H1 (cell line): ENCODE measurements around the gene ING5. TPM values are rescaled to one million over a fixed set of nuclear protein-coding genes. Genes with fewer than 3 reads are reported as not detected.

Source experiments
- CTCF ChIA-PET: fragments of 300-600 bp; sonication (Branson Sonifier 250); formaldehyde crosslinking; loops from one replicate; lab custom pipeline; 2021; ENCODE audit not compliant: partially characterized antibody; lab: Charles Lee
- POLR2A ChIA-PET: fragments of 300-600 bp; sonication (Branson Sonifier 250); formaldehyde crosslinking; loops from one replicate; lab custom pipeline; 2021; ENCODE audit warnings: inconsistent platforms; ENCODE audit not compliant: partially characterized antibody; lab: Charles Lee
- DNase-seq, 2 experiments: peaks; one replicate each; pipeline versions ENCODE4 v3.0.0 to v3.0.0-alpha.2; 2010 to 2022; ENCODE audit warnings: low spot score in 2 of 2, low read depth in 1 of 2, mixed read lengths in 1 of 2
- FAIRE-seq: peaks from 2 replicates; lab custom pipeline; 2011; peaks lifted over from hg19 to GRCh38; lab: Jason Lieb, UNC
- H2AFZ ChIP-seq: 2 replicates; pipeline ENCODE4 v1.8.1; 2012; ENCODE audit warnings: low read length, inconsistent platforms
- H2AK5ac ChIP-seq: 2 replicates; pipeline ENCODE4 v1.6.1; 2013; ENCODE audit warnings: low read depth, low read length
- H2BK120ac ChIP-seq: replicated peaks from 2 replicates; pipeline ENCODE3; 2013; ENCODE audit warnings: low read depth, low read length, inconsistent platforms
- H2BK12ac ChIP-seq: 2 replicates; pipeline ENCODE4 v1.6.1; 2013; ENCODE audit warnings: low read depth, low read length
- H2BK15ac ChIP-seq: 2 replicates; pipeline ENCODE4 v1.6.1; 2013; ENCODE audit warnings: low read length
- H2BK20ac ChIP-seq: 2 replicates; pipeline ENCODE4 v1.6.1; 2013; ENCODE audit warnings: low read length
- H2BK5ac ChIP-seq: 2 replicates; pipeline ENCODE4 v1.6.1; 2013; ENCODE audit warnings: low read depth, low read length
- H3K14ac ChIP-seq: 2 replicates; pipeline ENCODE4 v1.6.1; 2013; ENCODE audit warnings: inconsistent platforms; ENCODE audit not compliant: insufficient read length
- H3K18ac ChIP-seq: 2 replicates; pipeline ENCODE4 v1.6.1; 2013; ENCODE audit warnings: low read length; ENCODE audit errors: extremely low read depth
- H3K23ac ChIP-seq: 2 replicates; pipeline ENCODE4 v1.6.1; 2013; ENCODE audit warnings: inconsistent platforms; ENCODE audit not compliant: insufficient read length
- H3K23me2 ChIP-seq: 2 replicates; pipeline ENCODE4 v1.6.1; 2013; ENCODE audit warnings: low read depth, low read length
- H3K27ac ChIP-seq: 2 replicates; pipeline ENCODE4 v1.6.1; 2011; ENCODE audit warnings: low read depth, low read length, inconsistent platforms
- H3K27me3 ChIP-seq, 4 experiments: replicated peaks in 1 of 4; 1 replicate in 1 of 4; 2 replicates in 3 of 4; pipeline versions ENCODE4 v1.6.1 to v1.8.1; 2011 to 2013; ENCODE audit warnings: low read length in 3 of 4, mild to moderate bottlenecking in 3 of 4, inconsistent platforms in 2 of 4, mixed read lengths in 2 of 4, moderate library complexity in 1 of 4; ENCODE audit not compliant: control insufficient read depth in 3 of 4, insufficient read depth in 3 of 4; ENCODE audit errors: extremely low read depth in 1 of 4
- H3K36me3 ChIP-seq, 4 experiments: 2 replicates each; pipeline versions ENCODE4 v1.6.1 to v1.8.1; 2011 to 2013; ENCODE audit warnings: mild to moderate bottlenecking in 4 of 4, low read length in 3 of 4, moderate library complexity in 2 of 4, control low read depth in 1 of 4, inconsistent platforms in 1 of 4; ENCODE audit not compliant: insufficient read depth in 4 of 4, control insufficient read depth in 2 of 4
- H3K4ac ChIP-seq: replicated peaks from 2 replicates; pipeline ENCODE3; 2013; ENCODE audit warnings: low read length, low read depth, mixed read lengths, inconsistent platforms; ENCODE audit not compliant: insufficient read length
- H3K4me1 ChIP-seq, 4 experiments: replicated peaks in 1 of 4; 1 replicate in 1 of 4; 2 replicates in 3 of 4; pipeline versions ENCODE4 v1.6.1 to v1.8.1; 2011 to 2013; ENCODE audit warnings: low read length in 3 of 4, inconsistent platforms in 2 of 4, mixed read lengths in 1 of 4; ENCODE audit not compliant: insufficient read depth in 4 of 4, control insufficient read depth in 3 of 4
- H3K4me2 ChIP-seq, 2 experiments: 2 replicates each; pipeline versions ENCODE4 v1.6.1 to v1.8.1; 2011 to 2013; ENCODE audit warnings: low read depth in 2 of 2, low read length in 2 of 2, control low read depth in 1 of 2, inconsistent platforms in 1 of 2, mild to moderate bottlenecking in 1 of 2; ENCODE audit not compliant: insufficient read depth in 1 of 2
- H3K4me3 ChIP-seq, 4 experiments: fragments of 200-600, 300-600 bp in 1 of 4; sonication (generic), shearing (Covaris generic), sonication (Bioruptor Twin) in 1 of 4; 2 replicates each; pipeline versions ENCODE4 v1.5.1 to v1.8.1; 2011 to 2016; ENCODE audit warnings: low read length in 4 of 4, low read depth in 3 of 4, control low read depth in 2 of 4, inconsistent platforms in 2 of 4, mild to moderate bottlenecking in 2 of 4, mixed read lengths in 1 of 4, moderate library complexity in 1 of 4; ENCODE audit not compliant: insufficient read depth in 2 of 4; ENCODE audit errors: extremely low read depth in 1 of 4
- H3K56ac ChIP-seq: replicated peaks from 2 replicates; pipeline ENCODE3; 2013; ENCODE audit warnings: low read depth, mild to moderate bottlenecking, mixed read lengths, low read length, inconsistent platforms; ENCODE audit not compliant: insufficient read length
- H3K79me1 ChIP-seq: 2 replicates; pipeline ENCODE4 v1.6.1; 2013; ENCODE audit warnings: low read depth, low read length, control low read depth
- H3K79me2 ChIP-seq, 2 experiments: 2 replicates each; pipeline versions ENCODE4 v1.6.1 to v1.8.1; 2012 to 2013; ENCODE audit warnings: low read length in 2 of 2, mild to moderate bottlenecking in 2 of 2, inconsistent platforms in 1 of 2; ENCODE audit not compliant: insufficient read depth in 2 of 2, control insufficient read depth in 1 of 2
- H3K9ac ChIP-seq, 4 experiments: replicated peaks in 1 of 4; 1 replicate in 1 of 4; 2 replicates in 3 of 4; pipeline versions ENCODE4 v1.6.1 to v1.8.1; 2011 to 2013; ENCODE audit warnings: low read depth in 3 of 4, low read length in 3 of 4, control low read depth in 2 of 4, mild to moderate bottlenecking in 2 of 4, moderate library complexity in 2 of 4, inconsistent platforms in 1 of 4; ENCODE audit errors: extremely low read depth in 1 of 4
- H3K9me3 ChIP-seq, 2 experiments: 2 replicates each; pipeline versions ENCODE4 v1.6.1 to v1.8.1; 2012 to 2013; ENCODE audit warnings: mild to moderate bottlenecking in 2 of 2, moderate library complexity in 2 of 2, control low read depth in 1 of 2, inconsistent platforms in 1 of 2, low read depth in 1 of 2, low read length in 1 of 2, mixed read lengths in 1 of 2; ENCODE audit not compliant: insufficient read depth in 2 of 2
- H4K20me1 ChIP-seq, 2 experiments: replicated peaks in 1 of 2; 2 replicates each; pipeline versions ENCODE3 to v1.8.1; 2011 to 2013; ENCODE audit warnings: inconsistent platforms in 2 of 2, low read length in 2 of 2, mild to moderate bottlenecking in 1 of 2; ENCODE audit not compliant: insufficient read depth in 2 of 2, control insufficient read depth in 1 of 2
- H4K5ac ChIP-seq: 2 replicates; pipeline ENCODE4 v1.6.1; 2013; ENCODE audit warnings: low read length, low read depth, mixed read lengths, inconsistent platforms; ENCODE audit not compliant: insufficient read length
- H4K8ac ChIP-seq: 2 replicates; pipeline ENCODE4 v1.8.0; 2013; ENCODE audit warnings: mild to moderate bottlenecking, moderate library complexity, low read length, inconsistent platforms; ENCODE audit not compliant: insufficient read depth; ENCODE audit errors: extremely low read depth
- H4K91ac ChIP-seq: replicated peaks from 2 replicates; pipeline ENCODE3; 2013; ENCODE audit warnings: low read length, mixed read lengths, inconsistent platforms; ENCODE audit not compliant: insufficient read length
- BACH1 ChIP-seq: IDR thresholded peaks from 2 replicates; pipeline ENCODE4 v1.6.1; 2012; ENCODE audit warnings: low read length, improper control_type of control experiment
- BCL11A ChIP-seq, 2 experiments: IDR thresholded peaks; one replicate each; pipeline ENCODE4 v1.6.1; 2011; ENCODE audit warnings: low read depth in 2 of 2, low read length in 2 of 2, mild to moderate bottlenecking in 2 of 2
- CBX8 ChIP-seq: fragments of 300-800, 300-1000 bp; sonication (generic); IDR thresholded peaks from 2 replicates; pipeline ENCODE4 v1.7.1; 2016; ENCODE audit warnings: low read depth, low read length, borderline replicate concordance
- HDAC2 ChIP-seq, 2 experiments: fragments of 300-600 bp in 1 of 2; sonication (generic) in 1 of 2; IDR thresholded peaks; 2 replicates each; pipeline ENCODE4 v1.6.1; 2011 to 2012; ENCODE audit warnings: low read depth in 2 of 2, low read length in 2 of 2, mild to moderate bottlenecking in 2 of 2, moderate library complexity in 2 of 2, borderline replicate concordance in 1 of 2, inconsistent platforms in 1 of 2
- RNF2 ChIP-seq: fragments of 200-900, 300-1000 bp; sonication (generic); IDR thresholded peaks from 2 replicates; pipeline ENCODE4 v1.7.1; 2016; ENCODE audit warnings: borderline replicate concordance, low read depth, mild to moderate bottlenecking, antibody characterized with exemption, low read length; ENCODE audit not compliant: poor library complexity, severe bottlenecking; ENCODE audit errors: missing control alignments
- SIRT6 ChIP-seq: IDR thresholded peaks from one replicate; pipeline ENCODE4 v1.7.1; 2012; ENCODE audit warnings: low read length, inconsistent platforms
- SIX5 ChIP-seq: IDR thresholded peaks from 2 replicates; pipeline ENCODE4 v1.6.1; 2011; ENCODE audit warnings: mild to moderate bottlenecking, low read depth, low read length
- SP2 ChIP-seq: IDR thresholded peaks from 2 replicates; pipeline ENCODE4 v1.6.1; 2012; ENCODE audit warnings: mild to moderate bottlenecking, low read length, inconsistent platforms
- SP4 ChIP-seq: IDR thresholded peaks from 2 replicates; pipeline ENCODE4 v1.6.1; 2012; ENCODE audit warnings: low read length, inconsistent platforms
- WGBS, 2 experiments: shearing (Covaris generic) in 1 of 2; methylation state at CpG; one replicate each; pipeline versions ENCODE4 v1.1.6 to v1.1.7; 2013 to 2015; ENCODE audit warnings: low lambda C conversion rate in 2 of 2, mixed read lengths in 2 of 2, inconsistent platforms in 1 of 2, low coverage in 1 of 2, missing lambda C conversion rate in 1 of 2; ENCODE audit not compliant: insufficient replicate concordance in 2 of 2, insufficient coverage in 1 of 2, insufficient read length in 1 of 2; ENCODE audit errors: extremely low coverage in 1 of 2, missing lambda C conversion rate in 1 of 2; 5-methylcytosine and 5-hydroxymethylcytosine counted together
- polyA plus RNA-seq, 7 experiments: library from polyadenylated mRNA; depleted of rRNA in 3 of 7; stranded (reverse) in 5 of 7; unstranded in 2 of 7; fragments of >200 nt in 5 of 7; fragments of 200-250 nt in 2 of 7; gene quantifications; 1 replicate in 5 of 7; 2 replicates in 1 of 7; 4 replicates in 1 of 7; pipeline versions ENCODE4 v1.2.1 to v1.2.3, GENCODE V29; 2011 to 2013; ENCODE audit warnings: missing spikeins in 2 of 7, mixed read lengths in 2 of 7
- total RNA-seq: library from RNA; stranded (reverse); fragmentation: NEBNext Ultra II Directional; extraction: Animal tissue kit (Norgen Biotek cat#: 25700); gene quantifications from 2 replicates; pipeline ENCODE4 v1.2.1, GENCODE V29; 2021
- TF ChIP-seq, protein P1 (sequence below): IDR thresholded peaks from 2 replicates; pipeline ENCODE4 v1.6.1; 2012; ENCODE audit warnings: inconsistent platforms

Gene ING5
- total and polyA plus RNA-seq, 2 of the 8 experiments (the other 6 are each of a cell fraction or from before 2014, with no cell fraction given) = 41.5 to 47.4 TPM

DNA sequence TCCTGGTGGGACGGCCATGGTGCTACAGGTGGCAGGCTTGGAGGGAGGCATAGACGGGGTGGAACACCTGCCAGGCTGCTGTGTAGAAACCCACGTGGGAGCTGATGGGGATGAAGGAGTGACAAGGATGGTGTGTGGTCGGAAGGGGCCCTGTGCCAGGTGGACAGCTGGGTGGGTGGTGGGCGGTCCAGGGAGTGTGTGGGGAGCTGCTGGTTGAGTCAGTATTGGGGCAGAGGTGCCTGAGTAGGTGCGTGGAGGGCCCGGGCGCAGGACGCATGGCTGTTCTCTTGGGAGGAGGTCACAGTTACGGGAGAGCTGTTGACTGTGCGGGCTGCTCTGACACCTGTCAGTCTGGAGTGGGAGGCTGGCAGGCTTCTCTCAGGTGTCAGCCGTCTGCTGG is 20.0 kb downstream of the ING5 start:
- H3K4me3 ChIP-seq = no peak overlapping the region
- 91% methylated on average over 11 of the region's 12 CpGs; no CpG with 5 or more reads in 1 of the 2 experiments for WGBS, 2 experiments
- no peak overlapping the region for H3K4me2 ChIP-seq
- H3K23ac ChIP-seq = no peak overlapping the region
- POLR2A ChIA-PET = interaction anchor here (1.0 to 1.5 kb wide), 3 partner anchors 15 to 57 kb away, joined by 3 to 6 read pairs (median 3); partner anchors contain the start of gene ING5
- 0 out of 2 replicates have a peak overlapping the region, but pooled peaks have one; percentile 25 for H4K8ac ChIP-seq
- H2AK5ac ChIP-seq = no peak overlapping the region
- DNase-seq (no peak), FAIRE-seq (no peak)
- H2BK12ac ChIP-seq = no peak overlapping the region
- no peak overlapping the region for H2BK20ac ChIP-seq
- H3K36me3 ChIP-seq = peaks cover 4 to 51% (median 35%) of the 10 kb centered on the region in 4 experiments; a peak in 6 of 8 replicates
- no peaks in the 10 kb centered on the region for H3K79me2 ChIP-seq
- H3K18ac ChIP-seq = no peak overlapping the region
- H3K9me3 ChIP-seq = peaks cover 12 to 16% of the 10 kb centered on the region in 2 experiments
- no peak overlapping the region for H2AFZ ChIP-seq
- no peak overlapping the region for H3K14ac ChIP-seq
- H2BK5ac ChIP-seq = no peak overlapping the region
- H4K91ac ChIP-seq = no peak overlapping the region
- H3K9ac ChIP-seq = no peak overlapping the region
- H2BK15ac ChIP-seq = no peak overlapping the region
- no peaks in the 10 kb centered on the region; the same call in 1 of the 2 replicates for H3K79me1 ChIP-seq
- no peak overlapping the region for H2BK120ac ChIP-seq
- H3K4me1 ChIP-seq = no peaks in the 10 kb centered on the region
- no peak overlapping the region for H3K27ac ChIP-seq
- CTCF ChIA-PET = interaction anchor here (1.3 to 1.4 kb wide), 2 partner anchors 8 to 9 kb away, joined by 3 to 4 read pairs; no protein-coding TSS in a partner anchor
- no peak overlapping the region for H4K5ac ChIP-seq
- H3K27me3 ChIP-seq = no peaks in the 10 kb centered on the region; a peak in 1 of 7 replicates
- no peak overlapping the region for H3K56ac ChIP-seq
- no peak overlapping the region for H3K4ac ChIP-seq
- peaks cover 3 to 4% of the 10 kb centered on the region in 2 experiments for H4K20me1 ChIP-seq
- no peaks in the 10 kb centered on the region for H3K23me2 ChIP-seq
- TF ChIP-seq, protein P1, sequence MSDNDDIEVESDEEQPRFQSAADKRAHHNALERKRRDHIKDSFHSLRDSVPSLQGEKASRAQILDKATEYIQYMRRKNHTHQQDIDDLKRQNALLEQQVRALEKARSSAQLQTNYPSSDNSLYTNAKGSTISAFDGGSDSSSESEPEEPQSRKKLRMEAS = no peak
- TF ChIP-seq RNF2 (no peak), SIX5 (no peak), BCL11A (IDR thresholded peaks at IDR 0.05; ENCODE audit: low read depth in 2 of 2, low read length in 2 of 2) (no peak), SP4 (no peak), BACH1 (no peak), SIRT6 (no peak), CBX8 (no peak), HDAC2 (IDR thresholded peaks at IDR 0.05; ENCODE audit: borderline replicate concordance in 1 of 2, low read depth in 2 of 2, low read length in 2 of 2) (no peak), SP2 (no peak)
